Panc1 (cell line): ENCODE results near the gene ZNF543.

Source experiments
- POLR2AphosphoS5 ChIP-seq: IDR thresholded peaks from 2 replicates; pipeline ENCODE4 v1.6.1; 2012; ENCODE audit warnings: mild to moderate bottlenecking, low read depth, low read length, moderate library complexity
- SIN3A ChIP-seq: IDR thresholded peaks from 2 replicates; pipeline ENCODE4 v1.6.1; 2012; ENCODE audit warnings: low read depth, mild to moderate bottlenecking, low read length, moderate library complexity, borderline replicate concordance; ENCODE audit not compliant: insufficient read depth
- TF ChIP-seq, protein P1 (sequence below): fragments of 450-650 bp; IDR thresholded peaks from 2 replicates; pipeline ENCODE4 v1.5.1; 2017; ENCODE audit warnings: mild to moderate bottlenecking
- TF ChIP-seq, protein P2 (sequence below), 2 experiments: IDR thresholded peaks; 2 replicates each; pipeline ENCODE4 v1.6.1; 2011 to 2012; ENCODE audit warnings: low read depth in 2 of 2, control low read depth in 1 of 2, low read length in 1 of 2, mild to moderate bottlenecking in 1 of 2, moderate library complexity in 1 of 2; ENCODE audit not compliant: insufficient read depth in 1 of 2

DNA sequence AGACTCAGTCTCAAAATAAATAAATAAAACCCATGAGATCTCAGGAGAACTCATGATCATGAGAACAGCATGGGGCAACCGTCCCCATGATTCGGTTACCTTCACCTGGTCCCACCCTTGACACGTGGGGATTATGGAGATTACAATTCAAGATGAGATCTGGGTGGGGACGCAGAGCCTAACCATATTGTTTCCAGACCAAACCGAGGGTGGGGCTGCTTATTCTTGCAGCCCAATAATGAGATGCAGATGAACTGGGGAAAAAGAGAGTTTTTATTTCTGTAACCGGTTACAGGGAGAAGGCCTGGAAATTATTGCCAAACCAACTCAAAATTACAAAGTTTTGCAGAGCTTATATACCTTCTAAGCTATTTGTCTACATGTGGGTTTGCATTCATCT lies 55.9 kb downstream of the ZNF543 start:
- TF ChIP-seq, protein P1, sequence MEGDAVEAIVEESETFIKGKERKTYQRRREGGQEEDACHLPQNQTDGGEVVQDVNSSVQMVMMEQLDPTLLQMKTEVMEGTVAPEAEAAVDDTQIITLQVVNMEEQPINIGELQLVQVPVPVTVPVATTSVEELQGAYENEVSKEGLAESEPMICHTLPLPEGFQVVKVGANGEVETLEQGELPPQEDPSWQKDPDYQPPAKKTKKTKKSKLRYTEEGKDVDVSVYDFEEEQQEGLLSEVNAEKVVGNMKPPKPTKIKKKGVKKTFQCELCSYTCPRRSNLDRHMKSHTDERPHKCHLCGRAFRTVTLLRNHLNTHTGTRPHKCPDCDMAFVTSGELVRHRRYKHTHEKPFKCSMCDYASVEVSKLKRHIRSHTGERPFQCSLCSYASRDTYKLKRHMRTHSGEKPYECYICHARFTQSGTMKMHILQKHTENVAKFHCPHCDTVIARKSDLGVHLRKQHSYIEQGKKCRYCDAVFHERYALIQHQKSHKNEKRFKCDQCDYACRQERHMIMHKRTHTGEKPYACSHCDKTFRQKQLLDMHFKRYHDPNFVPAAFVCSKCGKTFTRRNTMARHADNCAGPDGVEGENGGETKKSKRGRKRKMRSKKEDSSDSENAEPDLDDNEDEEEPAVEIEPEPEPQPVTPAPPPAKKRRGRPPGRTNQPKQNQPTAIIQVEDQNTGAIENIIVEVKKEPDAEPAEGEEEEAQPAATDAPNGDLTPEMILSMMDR, result no peak
- TF ChIP-seq SIN3A, result no peak
- TF ChIP-seq, protein P2, sequence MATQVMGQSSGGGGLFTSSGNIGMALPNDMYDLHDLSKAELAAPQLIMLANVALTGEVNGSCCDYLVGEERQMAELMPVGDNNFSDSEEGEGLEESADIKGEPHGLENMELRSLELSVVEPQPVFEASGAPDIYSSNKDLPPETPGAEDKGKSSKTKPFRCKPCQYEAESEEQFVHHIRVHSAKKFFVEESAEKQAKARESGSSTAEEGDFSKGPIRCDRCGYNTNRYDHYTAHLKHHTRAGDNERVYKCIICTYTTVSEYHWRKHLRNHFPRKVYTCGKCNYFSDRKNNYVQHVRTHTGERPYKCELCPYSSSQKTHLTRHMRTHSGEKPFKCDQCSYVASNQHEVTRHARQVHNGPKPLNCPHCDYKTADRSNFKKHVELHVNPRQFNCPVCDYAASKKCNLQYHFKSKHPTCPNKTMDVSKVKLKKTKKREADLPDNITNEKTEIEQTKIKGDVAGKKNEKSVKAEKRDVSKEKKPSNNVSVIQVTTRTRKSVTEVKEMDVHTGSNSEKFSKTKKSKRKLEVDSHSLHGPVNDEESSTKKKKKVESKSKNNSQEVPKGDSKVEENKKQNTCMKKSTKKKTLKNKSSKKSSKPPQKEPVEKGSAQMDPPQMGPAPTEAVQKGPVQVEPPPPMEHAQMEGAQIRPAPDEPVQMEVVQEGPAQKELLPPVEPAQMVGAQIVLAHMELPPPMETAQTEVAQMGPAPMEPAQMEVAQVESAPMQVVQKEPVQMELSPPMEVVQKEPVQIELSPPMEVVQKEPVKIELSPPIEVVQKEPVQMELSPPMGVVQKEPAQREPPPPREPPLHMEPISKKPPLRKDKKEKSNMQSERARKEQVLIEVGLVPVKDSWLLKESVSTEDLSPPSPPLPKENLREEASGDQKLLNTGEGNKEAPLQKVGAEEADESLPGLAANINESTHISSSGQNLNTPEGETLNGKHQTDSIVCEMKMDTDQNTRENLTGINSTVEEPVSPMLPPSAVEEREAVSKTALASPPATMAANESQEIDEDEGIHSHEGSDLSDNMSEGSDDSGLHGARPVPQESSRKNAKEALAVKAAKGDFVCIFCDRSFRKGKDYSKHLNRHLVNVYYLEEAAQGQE (IDR thresholded peaks at IDR 0.05; ENCODE audit: insufficient read depth in 1 of 2, low read depth in 2 of 2, low read length in 1 of 2), result no peak
- TF ChIP-seq POLR2AphosphoS5, result no peak
